ENCODE data around the gene GMEB2. TPM values are rescaled to one million over a fixed set of nuclear protein-coding genes. Genes with fewer than 3 reads are reported as not detected.

GMEB2 gene
- total and polyA plus RNA-seq, 10 of the 15 experiments (the other 5 are each of a cell fraction or from before 2014, with no cell fraction given) = 0.08 to 15.1 (median 6.9) TPM

DNA sequence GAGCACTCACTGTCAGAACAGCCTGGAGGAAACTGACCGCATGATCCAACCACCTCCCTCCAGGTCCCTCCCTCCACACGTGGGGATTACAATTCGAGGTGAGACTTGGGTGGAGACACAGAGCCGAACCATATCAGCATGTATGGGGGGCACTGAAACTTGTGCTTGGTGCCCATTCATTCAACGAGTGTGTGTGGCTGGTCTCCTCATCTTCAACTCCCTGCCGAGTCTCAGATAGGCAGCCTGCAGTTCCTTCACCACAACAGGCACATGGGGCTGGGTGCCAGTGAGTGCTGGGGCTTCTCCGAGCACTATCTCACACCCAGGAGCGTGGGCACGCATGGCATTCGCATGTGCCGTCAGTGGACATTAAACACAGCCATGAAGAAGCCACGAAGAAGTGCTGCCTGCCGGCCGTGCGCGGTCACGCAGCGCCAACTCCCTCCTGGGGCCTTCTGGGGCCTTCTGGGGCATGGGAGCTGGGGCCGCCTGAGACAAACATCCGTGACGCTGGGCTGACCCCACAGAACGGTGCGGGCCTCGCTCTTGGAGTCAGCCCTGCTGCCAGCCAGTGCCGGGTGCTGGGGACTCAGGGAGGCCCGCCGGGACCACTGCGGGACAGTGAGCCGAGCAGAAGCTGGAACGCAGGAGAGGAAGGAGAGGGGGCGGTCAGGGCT is 30.5 kb upstream of the GMEB2 start:
- POLR2A ChIA-PET = interaction anchor here (0.8 to 1.5 kb wide), 6 partner anchors 9 to 120 kb away, joined by 3 to 13 read pairs (median 4); partner anchors contain the start of genes ARFRP1, GMEB2, HELZ2 and PTK6
- H3K36me3 ChIP-seq (ENCODE audit: control insufficient read depth in 2 of 2, insufficient read depth in 2 of 2, low read length in 1 of 2) = peaks cover 0 to 2% of the 10 kb centered on the region in 2 experiments; a peak in 2 of 4 replicates
- CTCF ChIA-PET = interaction anchor here (0.8 to 2.2 kb wide), 8 partner anchors 9 to 209 kb away, joined by 3 to 10 read pairs (median 4); partner anchors contain the start of genes ARFRP1, LIME1, PTK6 and TPD52L2
- TF ChIP-seq FOXM1 (IDR thresholded peaks at IDR 0.05; ENCODE audit: low read depth, low read length) = no peak
- TF ChIP-seq, protein P1, sequence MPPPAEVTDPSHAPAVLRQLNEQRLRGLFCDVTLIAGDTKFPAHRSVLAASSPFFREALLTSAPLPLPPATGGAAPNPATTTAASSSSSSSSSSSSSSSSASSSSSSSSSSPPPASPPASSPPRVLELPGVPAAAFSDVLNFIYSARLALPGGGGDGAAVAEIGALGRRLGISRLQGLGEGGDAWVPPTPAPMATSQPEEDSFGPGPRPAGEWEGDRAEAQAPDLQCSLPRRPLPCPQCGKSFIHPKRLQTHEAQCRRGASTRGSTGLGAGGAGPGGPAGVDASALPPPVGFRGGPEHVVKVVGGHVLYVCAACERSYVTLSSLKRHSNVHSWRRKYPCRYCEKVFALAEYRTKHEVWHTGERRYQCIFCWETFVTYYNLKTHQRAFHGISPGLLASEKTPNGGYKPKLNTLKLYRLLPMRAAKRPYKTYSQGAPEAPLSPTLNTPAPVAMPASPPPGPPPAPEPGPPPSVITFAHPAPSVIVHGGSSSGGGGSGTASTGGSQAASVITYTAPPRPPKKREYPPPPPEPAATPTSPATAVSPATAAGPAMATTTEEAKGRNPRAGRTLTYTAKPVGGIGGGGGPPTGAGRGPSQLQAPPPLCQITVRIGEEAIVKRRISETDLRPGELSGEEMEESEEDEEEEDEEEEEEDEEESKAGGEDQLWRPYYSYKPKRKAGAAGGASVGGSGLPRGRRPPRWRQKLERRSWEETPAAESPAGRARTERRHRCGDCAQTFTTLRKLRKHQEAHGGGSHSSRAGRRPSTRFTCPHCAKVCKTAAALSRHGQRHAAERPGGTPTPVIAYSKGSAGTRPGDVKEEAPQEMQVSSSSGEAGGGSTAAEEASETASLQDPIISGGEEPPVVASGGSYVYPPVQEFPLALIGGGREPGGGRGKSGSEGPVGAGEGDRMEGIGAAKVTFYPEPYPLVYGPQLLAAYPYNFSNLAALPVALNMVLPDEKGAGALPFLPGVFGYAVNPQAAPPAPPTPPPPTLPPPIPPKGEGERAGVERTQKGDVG (CRISPR knock-in tag; IDR thresholded peaks at IDR 0.05) = no peak
- TF ChIP-seq ETV6 (conservative IDR thresholded peaks at IDR 0.05 in 1 of 2, IDR thresholded peaks at IDR 0.05 in 1 of 2; ENCODE audit: borderline replicate concordance in 1 of 2, low read depth in 1 of 2) = peak in 1 of 2 experiments; percentile 85; a peak in 1 of 4 replicates
- TF ChIP-seq KDM1A (IDR thresholded peaks at IDR 0.05; ENCODE audit: borderline replicate concordance) = no peak
- no peak for TF ChIP-seq SIX5 (IDR thresholded peaks at IDR 0.05; ENCODE audit: low read depth, low read length, severe bottlenecking)
- TF ChIP-seq, protein P2, sequence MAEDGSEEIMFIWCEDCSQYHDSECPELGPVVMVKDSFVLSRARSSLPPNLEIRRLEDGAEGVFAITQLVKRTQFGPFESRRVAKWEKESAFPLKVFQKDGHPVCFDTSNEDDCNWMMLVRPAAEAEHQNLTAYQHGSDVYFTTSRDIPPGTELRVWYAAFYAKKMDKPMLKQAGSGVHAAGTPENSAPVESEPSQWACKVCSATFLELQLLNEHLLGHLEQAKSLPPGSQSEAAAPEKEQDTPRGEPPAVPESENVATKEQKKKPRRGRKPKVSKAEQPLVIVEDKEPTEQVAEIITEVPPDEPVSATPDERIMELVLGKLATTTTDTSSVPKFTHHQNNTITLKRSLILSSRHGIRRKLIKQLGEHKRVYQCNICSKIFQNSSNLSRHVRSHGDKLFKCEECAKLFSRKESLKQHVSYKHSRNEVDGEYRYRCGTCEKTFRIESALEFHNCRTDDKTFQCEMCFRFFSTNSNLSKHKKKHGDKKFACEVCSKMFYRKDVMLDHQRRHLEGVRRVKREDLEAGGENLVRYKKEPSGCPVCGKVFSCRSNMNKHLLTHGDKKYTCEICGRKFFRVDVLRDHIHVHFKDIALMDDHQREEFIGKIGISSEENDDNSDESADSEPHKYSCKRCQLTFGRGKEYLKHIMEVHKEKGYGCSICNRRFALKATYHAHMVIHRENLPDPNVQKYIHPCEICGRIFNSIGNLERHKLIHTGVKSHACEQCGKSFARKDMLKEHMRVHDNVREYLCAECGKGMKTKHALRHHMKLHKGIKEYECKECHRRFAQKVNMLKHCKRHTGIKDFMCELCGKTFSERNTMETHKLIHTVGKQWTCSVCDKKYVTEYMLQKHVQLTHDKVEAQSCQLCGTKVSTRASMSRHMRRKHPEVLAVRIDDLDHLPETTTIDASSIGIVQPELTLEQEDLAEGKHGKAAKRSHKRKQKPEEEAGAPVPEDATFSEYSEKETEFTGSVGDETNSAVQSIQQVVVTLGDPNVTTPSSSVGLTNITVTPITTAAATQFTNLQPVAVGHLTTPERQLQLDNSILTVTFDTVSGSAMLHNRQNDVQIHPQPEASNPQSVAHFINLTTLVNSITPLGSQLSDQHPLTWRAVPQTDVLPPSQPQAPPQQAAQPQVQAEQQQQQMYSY (CRISPR knock-in tag; IDR thresholded peaks at IDR 0.05) = no peak
- TF ChIP-seq, protein P3, sequence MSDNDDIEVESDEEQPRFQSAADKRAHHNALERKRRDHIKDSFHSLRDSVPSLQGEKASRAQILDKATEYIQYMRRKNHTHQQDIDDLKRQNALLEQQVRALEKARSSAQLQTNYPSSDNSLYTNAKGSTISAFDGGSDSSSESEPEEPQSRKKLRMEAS (IDR thresholded peaks at IDR 0.05; ENCODE audit: low read depth, low read length) = no peak
- TF ChIP-seq NFXL1 (IDR thresholded peaks at IDR 0.05; ENCODE audit: borderline replicate concordance) = 0 out of 2 replicates have a peak, but pooled peaks have one; percentile 56
- TF ChIP-seq SIN3A (IDR thresholded peaks at IDR 0.05; ENCODE audit: low read depth, low read length) = no peak
- no peak for TF ChIP-seq NR2C1 (IDR thresholded peaks at IDR 0.05)
- TF ChIP-seq, protein P4, sequence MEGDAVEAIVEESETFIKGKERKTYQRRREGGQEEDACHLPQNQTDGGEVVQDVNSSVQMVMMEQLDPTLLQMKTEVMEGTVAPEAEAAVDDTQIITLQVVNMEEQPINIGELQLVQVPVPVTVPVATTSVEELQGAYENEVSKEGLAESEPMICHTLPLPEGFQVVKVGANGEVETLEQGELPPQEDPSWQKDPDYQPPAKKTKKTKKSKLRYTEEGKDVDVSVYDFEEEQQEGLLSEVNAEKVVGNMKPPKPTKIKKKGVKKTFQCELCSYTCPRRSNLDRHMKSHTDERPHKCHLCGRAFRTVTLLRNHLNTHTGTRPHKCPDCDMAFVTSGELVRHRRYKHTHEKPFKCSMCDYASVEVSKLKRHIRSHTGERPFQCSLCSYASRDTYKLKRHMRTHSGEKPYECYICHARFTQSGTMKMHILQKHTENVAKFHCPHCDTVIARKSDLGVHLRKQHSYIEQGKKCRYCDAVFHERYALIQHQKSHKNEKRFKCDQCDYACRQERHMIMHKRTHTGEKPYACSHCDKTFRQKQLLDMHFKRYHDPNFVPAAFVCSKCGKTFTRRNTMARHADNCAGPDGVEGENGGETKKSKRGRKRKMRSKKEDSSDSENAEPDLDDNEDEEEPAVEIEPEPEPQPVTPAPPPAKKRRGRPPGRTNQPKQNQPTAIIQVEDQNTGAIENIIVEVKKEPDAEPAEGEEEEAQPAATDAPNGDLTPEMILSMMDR (IDR thresholded peaks at IDR 0.05 in 2 of 3, conservative IDR thresholded peaks at IDR 0.05 in 1 of 3; ENCODE audit: control insufficient read depth in 2 of 3, extremely low read depth in 1 of 3, insufficient read depth in 1 of 3, low read depth in 3 of 3, low read length in 3 of 3) = 0 out of 6 replicates have a peak, but pooled peaks of 1 of the 3 experiments have one; percentile 8
- no peak for TF ChIP-seq NR2C2 (IDR thresholded peaks at IDR 0.05; ENCODE audit: borderline replicate concordance, control insufficient read depth, insufficient read length, low read depth)

More for the DNA sequence above, 30.5 kb upstream of the GMEB2 start:
- no TSS peak for BruUV-seq (replicated peaks)
- ChIA-PET SMC1A (ENCODE audit: uncharacterized antibody, unreplicated experiment) (interaction anchor here (1.7 to 1.8 kb wide), 2 partner anchors 16 to 119 kb away, joined by 7 to 13 read pairs; partner anchors contain the start of gene PTK6), RAD21 (ENCODE audit: unreplicated experiment) (interaction anchor here (0.7 to 1.5 kb wide), 8 partner anchors 9 to 239 kb away, joined by 3 to 24 read pairs (median 4); partner anchors contain the start of genes LIME1, PTK6 and TPD52L2)
- Histone ChIP-seq H3K4me1 (ENCODE audit: control insufficient read depth, insufficient read depth, low read length) (peaks cover 8% of the 10 kb centered on the region), H2AFZ (ENCODE audit: control insufficient read depth, low read depth, low read length) (peak overlapping the region; percentile 87), H3K79me2 (ENCODE audit: control insufficient read depth, insufficient read depth, low read length) (peaks cover 10% of the 10 kb centered on the region), H3K27me3 (replicated peaks in 1 of 2; ENCODE audit: control insufficient read depth in 2 of 2, insufficient read depth in 2 of 2, low read length in 1 of 2) (peaks cover 2 to 7% of the 10 kb centered on the region in 2 experiments; a peak in 2 of 4 replicates), H3K4me2 (ENCODE audit: control insufficient read depth, insufficient read depth) (peak overlapping the region; percentile 85), H3K27ac (ENCODE audit: control insufficient read depth, insufficient read depth) (peak overlapping the region; percentile 84), H3K9ac (ENCODE audit: control insufficient read depth, insufficient read depth, low read length) (peak overlapping the region; percentile 78), H3K9me3 (replicated peaks; ENCODE audit: control insufficient read depth, insufficient read depth, low read length) (no peaks in the 10 kb centered on the region), H4K20me1 (ENCODE audit: control insufficient read depth, insufficient read depth) (no peaks in the 10 kb centered on the region), H3K4me3 (peak overlapping the region; percentile 93)
- peak; percentile 10 for ATAC-seq
- in situ Hi-C loops (cut with MboI) (no loop called here), intact Hi-C loops (cut with micrococcal nuclease; ENCODE audit: unreplicated experiment) (no loop called here)
- WGBS (ENCODE audit: insufficient coverage, insufficient replicate concordance, low lambda C conversion rate, missing lambda C conversion rate) = 6% methylated on average over 31 of the region's 31 CpGs
- FAIRE-seq = no peak
- DNase-seq (ENCODE audit: low read depth, low spot score) = no peak
